Measurements from ENCODE around the gene MLXIP. TPM values are rescaled to one million over a fixed set of nuclear protein-coding genes. Genes with fewer than 3 reads are reported as not detected.

Gene MLXIP
- total and polyA plus RNA-seq, 2 of the 8 experiments (the other 6 are each of a cell fraction or from before 2014, with no cell fraction given), result 5.5 to 40.5 TPM

DNA sequence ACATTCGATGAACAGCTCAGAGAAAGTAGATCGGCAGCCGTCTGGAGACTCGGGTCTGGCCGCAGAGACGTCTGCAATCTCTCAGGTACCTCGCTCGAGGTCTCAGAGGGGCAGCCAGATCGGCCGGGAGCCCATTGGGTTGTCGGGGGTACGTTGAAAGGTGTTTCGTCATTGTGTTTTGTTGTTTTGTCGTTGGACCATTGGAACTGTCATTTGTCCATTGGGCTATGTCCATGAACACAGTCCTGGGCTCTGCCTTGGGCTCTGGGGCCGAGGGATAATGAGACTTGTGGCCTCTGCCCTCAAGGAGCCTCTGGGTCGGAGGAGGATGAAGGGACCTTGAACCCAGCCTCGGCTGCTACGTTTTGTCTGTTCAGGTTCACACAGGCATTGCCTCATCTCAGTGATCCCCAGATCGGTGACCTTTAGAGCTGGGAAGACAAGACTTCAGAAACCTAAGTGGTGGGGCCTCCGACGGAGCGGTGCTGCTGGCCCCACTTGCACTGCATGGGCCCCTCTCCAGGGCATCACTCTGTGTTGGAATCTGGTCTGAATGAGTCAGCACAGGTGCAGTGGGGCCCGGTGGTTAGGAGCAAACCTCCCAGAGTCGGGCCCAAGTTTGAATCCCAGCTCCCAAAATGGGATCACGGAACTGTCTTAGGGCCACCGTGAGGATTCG is 23.6 kb upstream of the MLXIP start (continued):
- TF ChIP-seq, protein P1, sequence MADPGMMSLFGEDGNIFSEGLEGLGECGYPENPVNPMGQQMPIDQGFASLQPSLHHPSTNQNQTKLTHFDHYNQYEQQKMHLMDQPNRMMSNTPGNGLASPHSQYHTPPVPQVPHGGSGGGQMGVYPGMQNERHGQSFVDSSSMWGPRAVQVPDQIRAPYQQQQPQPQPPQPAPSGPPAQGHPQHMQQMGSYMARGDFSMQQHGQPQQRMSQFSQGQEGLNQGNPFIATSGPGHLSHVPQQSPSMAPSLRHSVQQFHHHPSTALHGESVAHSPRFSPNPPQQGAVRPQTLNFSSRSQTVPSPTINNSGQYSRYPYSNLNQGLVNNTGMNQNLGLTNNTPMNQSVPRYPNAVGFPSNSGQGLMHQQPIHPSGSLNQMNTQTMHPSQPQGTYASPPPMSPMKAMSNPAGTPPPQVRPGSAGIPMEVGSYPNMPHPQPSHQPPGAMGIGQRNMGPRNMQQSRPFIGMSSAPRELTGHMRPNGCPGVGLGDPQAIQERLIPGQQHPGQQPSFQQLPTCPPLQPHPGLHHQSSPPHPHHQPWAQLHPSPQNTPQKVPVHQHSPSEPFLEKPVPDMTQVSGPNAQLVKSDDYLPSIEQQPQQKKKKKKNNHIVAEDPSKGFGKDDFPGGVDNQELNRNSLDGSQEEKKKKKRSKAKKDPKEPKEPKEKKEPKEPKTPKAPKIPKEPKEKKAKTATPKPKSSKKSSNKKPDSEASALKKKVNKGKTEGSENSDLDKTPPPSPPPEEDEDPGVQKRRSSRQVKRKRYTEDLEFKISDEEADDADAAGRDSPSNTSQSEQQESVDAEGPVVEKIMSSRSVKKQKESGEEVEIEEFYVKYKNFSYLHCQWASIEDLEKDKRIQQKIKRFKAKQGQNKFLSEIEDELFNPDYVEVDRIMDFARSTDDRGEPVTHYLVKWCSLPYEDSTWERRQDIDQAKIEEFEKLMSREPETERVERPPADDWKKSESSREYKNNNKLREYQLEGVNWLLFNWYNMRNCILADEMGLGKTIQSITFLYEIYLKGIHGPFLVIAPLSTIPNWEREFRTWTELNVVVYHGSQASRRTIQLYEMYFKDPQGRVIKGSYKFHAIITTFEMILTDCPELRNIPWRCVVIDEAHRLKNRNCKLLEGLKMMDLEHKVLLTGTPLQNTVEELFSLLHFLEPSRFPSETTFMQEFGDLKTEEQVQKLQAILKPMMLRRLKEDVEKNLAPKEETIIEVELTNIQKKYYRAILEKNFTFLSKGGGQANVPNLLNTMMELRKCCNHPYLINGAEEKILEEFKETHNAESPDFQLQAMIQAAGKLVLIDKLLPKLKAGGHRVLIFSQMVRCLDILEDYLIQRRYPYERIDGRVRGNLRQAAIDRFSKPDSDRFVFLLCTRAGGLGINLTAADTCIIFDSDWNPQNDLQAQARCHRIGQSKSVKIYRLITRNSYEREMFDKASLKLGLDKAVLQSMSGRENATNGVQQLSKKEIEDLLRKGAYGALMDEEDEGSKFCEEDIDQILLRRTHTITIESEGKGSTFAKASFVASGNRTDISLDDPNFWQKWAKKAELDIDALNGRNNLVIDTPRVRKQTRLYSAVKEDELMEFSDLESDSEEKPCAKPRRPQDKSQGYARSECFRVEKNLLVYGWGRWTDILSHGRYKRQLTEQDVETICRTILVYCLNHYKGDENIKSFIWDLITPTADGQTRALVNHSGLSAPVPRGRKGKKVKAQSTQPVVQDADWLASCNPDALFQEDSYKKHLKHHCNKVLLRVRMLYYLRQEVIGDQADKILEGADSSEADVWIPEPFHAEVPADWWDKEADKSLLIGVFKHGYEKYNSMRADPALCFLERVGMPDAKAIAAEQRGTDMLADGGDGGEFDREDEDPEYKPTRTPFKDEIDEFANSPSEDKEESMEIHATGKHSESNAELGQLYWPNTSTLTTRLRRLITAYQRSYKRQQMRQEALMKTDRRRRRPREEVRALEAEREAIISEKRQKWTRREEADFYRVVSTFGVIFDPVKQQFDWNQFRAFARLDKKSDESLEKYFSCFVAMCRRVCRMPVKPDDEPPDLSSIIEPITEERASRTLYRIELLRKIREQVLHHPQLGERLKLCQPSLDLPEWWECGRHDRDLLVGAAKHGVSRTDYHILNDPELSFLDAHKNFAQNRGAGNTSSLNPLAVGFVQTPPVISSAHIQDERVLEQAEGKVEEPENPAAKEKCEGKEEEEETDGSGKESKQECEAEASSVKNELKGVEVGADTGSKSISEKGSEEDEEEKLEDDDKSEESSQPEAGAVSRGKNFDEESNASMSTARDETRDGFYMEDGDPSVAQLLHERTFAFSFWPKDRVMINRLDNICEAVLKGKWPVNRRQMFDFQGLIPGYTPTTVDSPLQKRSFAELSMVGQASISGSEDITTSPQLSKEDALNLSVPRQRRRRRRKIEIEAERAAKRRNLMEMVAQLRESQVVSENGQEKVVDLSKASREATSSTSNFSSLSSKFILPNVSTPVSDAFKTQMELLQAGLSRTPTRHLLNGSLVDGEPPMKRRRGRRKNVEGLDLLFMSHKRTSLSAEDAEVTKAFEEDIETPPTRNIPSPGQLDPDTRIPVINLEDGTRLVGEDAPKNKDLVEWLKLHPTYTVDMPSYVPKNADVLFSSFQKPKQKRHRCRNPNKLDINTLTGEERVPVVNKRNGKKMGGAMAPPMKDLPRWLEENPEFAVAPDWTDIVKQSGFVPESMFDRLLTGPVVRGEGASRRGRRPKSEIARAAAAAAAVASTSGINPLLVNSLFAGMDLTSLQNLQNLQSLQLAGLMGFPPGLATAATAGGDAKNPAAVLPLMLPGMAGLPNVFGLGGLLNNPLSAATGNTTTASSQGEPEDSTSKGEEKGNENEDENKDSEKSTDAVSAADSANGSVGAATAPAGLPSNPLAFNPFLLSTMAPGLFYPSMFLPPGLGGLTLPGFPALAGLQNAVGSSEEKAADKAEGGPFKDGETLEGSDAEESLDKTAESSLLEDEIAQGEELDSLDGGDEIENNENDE (IDR thresholded peaks at IDR 0.05; ENCODE audit: insufficient replicate concordance, low read length), result no peak
- TF ChIP-seq EP300 (IDR thresholded peaks at IDR 0.05; ENCODE audit: borderline replicate concordance in 1 of 2, low read depth in 2 of 2, low read length in 2 of 2), result no peak
- no peak for TF ChIP-seq GTF2F1 (IDR thresholded peaks at IDR 0.05; ENCODE audit: borderline replicate concordance, low read depth, low read length)
- TF ChIP-seq KDM1A (IDR thresholded peaks at IDR 0.05; ENCODE audit: borderline replicate concordance, low read length), result no peak
- no peak for TF ChIP-seq HDAC2 (IDR thresholded peaks at IDR 0.05; ENCODE audit: borderline replicate concordance in 1 of 2, low read depth in 2 of 2, low read length in 2 of 2)
- TF ChIP-seq NRF1 (IDR thresholded peaks at IDR 0.05; ENCODE audit: low read depth, low read length), result no peak
- no peak for TF ChIP-seq TAF7 (optimal IDR thresholded peaks at IDR 0.05; ENCODE audit: borderline replicate concordance, low read depth, low read length)
- no peak for TF ChIP-seq TCF12 (IDR thresholded peaks at IDR 0.05; ENCODE audit: low read depth, low read length)
- no peak for TF ChIP-seq JUN (IDR thresholded peaks at IDR 0.05; ENCODE audit: low read depth, low read length)
- no peak for TF ChIP-seq FOSL1 (IDR thresholded peaks at IDR 0.05; ENCODE audit: insufficient read depth, low read depth, low read length)
